Heart left ventricle (tissue), 13 donors: ENCODE data around the gene MAST4.

Source experiments
- POLR2A ChIP-seq, 2 donors: fragments of 450-650 bp; IDR thresholded peaks; one replicate each; pipeline ENCODE4 v1.6.1; 2017; ENCODE audit warnings: antibody characterized with exemption in 2 of 2, mild to moderate bottlenecking in 2 of 2, moderate library complexity in 2 of 2
- TF ChIP-seq, protein P1 (sequence below), 12 donors: fragments of 200-600 bp; sonication (generic) in 4 of 12; IDR thresholded peaks; one replicate each; pipeline versions ENCODE4 v1.5.0 to v1.8.0; 2018 to 2022; ENCODE audit warnings: antibody characterized with exemption in 12 of 12, mild to moderate bottlenecking in 5 of 12
- donor health status: ischemic (EF 13 %, LVEDD 7.1; RV severe dilation, severe dysfunction).
- donor health status: DM: no; HTN: yes; CAD: no.
- donor health status: DM: no; HTN: no; CAD: no.
- donor health status: ischemic (EF 25% LVEDD 6.9; RV normal size, moderate dysfunction).
- donor health status: ischemic (EF 25% LVEDD 5.7; RV mildly dilated, moderate dysfunction).
- donor health status: ischemic (EF 35%, LVEDD 5.7; RV mildly dilated, moderate dysfunction).
- donor health status: nonischemic (EF 11% LVEDD 7.7; RV severe dilation, severe dysfunction).
- donor health status: DM: yes; HTN: yes; CAD: no.
- donor health status: PGD.
- donor health status: ischemic (EF 29% LVEDD 5.4; RV normal size, mild dysfunction).
- donor health status: nonischemic (EF 23%, LVEDD 6.1; RV moderate dilation, normal function).

DNA sequence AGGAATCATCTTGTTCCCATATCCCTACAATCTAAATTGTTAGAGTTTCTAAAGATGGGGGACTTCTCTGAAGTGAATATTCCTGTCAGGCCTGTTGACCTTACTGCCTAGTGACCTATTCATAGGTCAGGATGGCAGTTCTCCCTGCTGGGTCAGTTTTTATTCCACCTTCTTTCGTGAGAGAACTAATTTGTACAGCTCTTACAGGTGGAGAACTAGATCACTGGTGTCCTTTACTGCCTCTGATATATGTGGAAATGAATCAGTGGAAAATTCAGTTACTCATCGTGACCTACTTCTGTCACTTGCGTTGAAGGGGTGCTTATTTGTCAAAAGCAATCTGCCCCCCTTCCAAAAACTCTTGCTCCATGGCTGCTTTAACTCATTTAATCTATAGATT is 435.5 kb downstream of the MAST4 start:
- TF ChIP-seq, protein P1, sequence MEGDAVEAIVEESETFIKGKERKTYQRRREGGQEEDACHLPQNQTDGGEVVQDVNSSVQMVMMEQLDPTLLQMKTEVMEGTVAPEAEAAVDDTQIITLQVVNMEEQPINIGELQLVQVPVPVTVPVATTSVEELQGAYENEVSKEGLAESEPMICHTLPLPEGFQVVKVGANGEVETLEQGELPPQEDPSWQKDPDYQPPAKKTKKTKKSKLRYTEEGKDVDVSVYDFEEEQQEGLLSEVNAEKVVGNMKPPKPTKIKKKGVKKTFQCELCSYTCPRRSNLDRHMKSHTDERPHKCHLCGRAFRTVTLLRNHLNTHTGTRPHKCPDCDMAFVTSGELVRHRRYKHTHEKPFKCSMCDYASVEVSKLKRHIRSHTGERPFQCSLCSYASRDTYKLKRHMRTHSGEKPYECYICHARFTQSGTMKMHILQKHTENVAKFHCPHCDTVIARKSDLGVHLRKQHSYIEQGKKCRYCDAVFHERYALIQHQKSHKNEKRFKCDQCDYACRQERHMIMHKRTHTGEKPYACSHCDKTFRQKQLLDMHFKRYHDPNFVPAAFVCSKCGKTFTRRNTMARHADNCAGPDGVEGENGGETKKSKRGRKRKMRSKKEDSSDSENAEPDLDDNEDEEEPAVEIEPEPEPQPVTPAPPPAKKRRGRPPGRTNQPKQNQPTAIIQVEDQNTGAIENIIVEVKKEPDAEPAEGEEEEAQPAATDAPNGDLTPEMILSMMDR (IDR thresholded peaks at IDR 0.05) = no peak
- no peak for TF ChIP-seq POLR2A (IDR thresholded peaks at IDR 0.05)
